Measurements from ENCODE around the gene NRROS.

DNA sequence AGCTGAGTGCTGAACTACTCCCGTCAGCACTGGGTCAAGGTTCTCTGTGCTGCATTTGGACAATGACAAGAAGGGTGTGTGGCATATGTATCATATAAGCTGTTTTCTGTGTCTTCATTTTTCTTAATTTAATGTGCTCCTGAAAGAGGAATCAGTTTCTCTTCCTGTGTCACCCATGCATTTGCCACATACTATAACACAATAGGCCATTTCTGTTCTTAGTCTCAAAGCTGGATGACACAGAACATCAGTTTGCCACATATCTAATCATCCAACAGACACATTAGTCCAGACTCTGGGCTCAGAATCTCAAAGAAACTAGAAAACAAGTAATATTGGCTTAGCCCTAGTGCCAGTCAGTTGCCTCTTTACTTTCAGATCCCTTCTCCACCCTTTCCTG, 38.4 kb downstream of the NRROS start:
- TF ChIP-seq, protein P1, sequence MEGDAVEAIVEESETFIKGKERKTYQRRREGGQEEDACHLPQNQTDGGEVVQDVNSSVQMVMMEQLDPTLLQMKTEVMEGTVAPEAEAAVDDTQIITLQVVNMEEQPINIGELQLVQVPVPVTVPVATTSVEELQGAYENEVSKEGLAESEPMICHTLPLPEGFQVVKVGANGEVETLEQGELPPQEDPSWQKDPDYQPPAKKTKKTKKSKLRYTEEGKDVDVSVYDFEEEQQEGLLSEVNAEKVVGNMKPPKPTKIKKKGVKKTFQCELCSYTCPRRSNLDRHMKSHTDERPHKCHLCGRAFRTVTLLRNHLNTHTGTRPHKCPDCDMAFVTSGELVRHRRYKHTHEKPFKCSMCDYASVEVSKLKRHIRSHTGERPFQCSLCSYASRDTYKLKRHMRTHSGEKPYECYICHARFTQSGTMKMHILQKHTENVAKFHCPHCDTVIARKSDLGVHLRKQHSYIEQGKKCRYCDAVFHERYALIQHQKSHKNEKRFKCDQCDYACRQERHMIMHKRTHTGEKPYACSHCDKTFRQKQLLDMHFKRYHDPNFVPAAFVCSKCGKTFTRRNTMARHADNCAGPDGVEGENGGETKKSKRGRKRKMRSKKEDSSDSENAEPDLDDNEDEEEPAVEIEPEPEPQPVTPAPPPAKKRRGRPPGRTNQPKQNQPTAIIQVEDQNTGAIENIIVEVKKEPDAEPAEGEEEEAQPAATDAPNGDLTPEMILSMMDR (IDR thresholded peaks at IDR 0.05): no peak
- TF ChIP-seq RCOR1 (IDR thresholded peaks at IDR 0.05; ENCODE audit: low read length): no peak
- TF ChIP-seq RXRA (IDR thresholded peaks at IDR 0.05; ENCODE audit: borderline replicate concordance, low read depth): no peak
- TF ChIP-seq FOXM1 (IDR thresholded peaks at IDR 0.05; ENCODE audit: low read depth): no peak
- TF ChIP-seq, protein P2, sequence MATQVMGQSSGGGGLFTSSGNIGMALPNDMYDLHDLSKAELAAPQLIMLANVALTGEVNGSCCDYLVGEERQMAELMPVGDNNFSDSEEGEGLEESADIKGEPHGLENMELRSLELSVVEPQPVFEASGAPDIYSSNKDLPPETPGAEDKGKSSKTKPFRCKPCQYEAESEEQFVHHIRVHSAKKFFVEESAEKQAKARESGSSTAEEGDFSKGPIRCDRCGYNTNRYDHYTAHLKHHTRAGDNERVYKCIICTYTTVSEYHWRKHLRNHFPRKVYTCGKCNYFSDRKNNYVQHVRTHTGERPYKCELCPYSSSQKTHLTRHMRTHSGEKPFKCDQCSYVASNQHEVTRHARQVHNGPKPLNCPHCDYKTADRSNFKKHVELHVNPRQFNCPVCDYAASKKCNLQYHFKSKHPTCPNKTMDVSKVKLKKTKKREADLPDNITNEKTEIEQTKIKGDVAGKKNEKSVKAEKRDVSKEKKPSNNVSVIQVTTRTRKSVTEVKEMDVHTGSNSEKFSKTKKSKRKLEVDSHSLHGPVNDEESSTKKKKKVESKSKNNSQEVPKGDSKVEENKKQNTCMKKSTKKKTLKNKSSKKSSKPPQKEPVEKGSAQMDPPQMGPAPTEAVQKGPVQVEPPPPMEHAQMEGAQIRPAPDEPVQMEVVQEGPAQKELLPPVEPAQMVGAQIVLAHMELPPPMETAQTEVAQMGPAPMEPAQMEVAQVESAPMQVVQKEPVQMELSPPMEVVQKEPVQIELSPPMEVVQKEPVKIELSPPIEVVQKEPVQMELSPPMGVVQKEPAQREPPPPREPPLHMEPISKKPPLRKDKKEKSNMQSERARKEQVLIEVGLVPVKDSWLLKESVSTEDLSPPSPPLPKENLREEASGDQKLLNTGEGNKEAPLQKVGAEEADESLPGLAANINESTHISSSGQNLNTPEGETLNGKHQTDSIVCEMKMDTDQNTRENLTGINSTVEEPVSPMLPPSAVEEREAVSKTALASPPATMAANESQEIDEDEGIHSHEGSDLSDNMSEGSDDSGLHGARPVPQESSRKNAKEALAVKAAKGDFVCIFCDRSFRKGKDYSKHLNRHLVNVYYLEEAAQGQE (IDR thresholded peaks at IDR 0.05; ENCODE audit: low read depth, low read length): no peak
- TF ChIP-seq CHD2 (IDR thresholded peaks at IDR 0.05; ENCODE audit: low read length, partially characterized antibody): no peak
- no peak for TF ChIP-seq EP300 (IDR thresholded peaks at IDR 0.05; ENCODE audit: borderline replicate concordance in 1 of 2, low read depth in 1 of 2, low read length in 1 of 2)
- TF ChIP-seq RAD21 (IDR thresholded peaks at IDR 0.05; ENCODE audit: low read length): no peak
- TF ChIP-seq POLR2AphosphoS5 (IDR thresholded peaks at IDR 0.05; ENCODE audit: low read depth, low read length): no peak
- TF ChIP-seq, protein P3, sequence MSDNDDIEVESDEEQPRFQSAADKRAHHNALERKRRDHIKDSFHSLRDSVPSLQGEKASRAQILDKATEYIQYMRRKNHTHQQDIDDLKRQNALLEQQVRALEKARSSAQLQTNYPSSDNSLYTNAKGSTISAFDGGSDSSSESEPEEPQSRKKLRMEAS (IDR thresholded peaks at IDR 0.05; ENCODE audit: low read depth): no peak
- TF ChIP-seq NRF1 (IDR thresholded peaks at IDR 0.05; ENCODE audit: low read depth, low read length): no peak
- no peak for TF ChIP-seq SIN3A (IDR thresholded peaks at IDR 0.05; ENCODE audit: borderline replicate concordance, low read depth, low read length)
